ENCODE data around the gene CHST5.
A peak's percentile ranks its signal among the peaks of the same experiment; 100 is the strongest.
"Not testable (repeated sequence)": the region's sequence is repeated elsewhere in the genome, so short reads cannot be mapped to it uniquely, and the experiment has no call there.

Gene CHST5

GRCh38 chr16:75548456-75548855, 12.5 kb upstream of the CHST5 start:
- not testable (repeated sequence) for DNase-seq

- no peak for DNase-seq
Observed at GRCh38 chr16:75546293-75546692, 10.4 kb upstream of the CHST5 start.

DNA sequence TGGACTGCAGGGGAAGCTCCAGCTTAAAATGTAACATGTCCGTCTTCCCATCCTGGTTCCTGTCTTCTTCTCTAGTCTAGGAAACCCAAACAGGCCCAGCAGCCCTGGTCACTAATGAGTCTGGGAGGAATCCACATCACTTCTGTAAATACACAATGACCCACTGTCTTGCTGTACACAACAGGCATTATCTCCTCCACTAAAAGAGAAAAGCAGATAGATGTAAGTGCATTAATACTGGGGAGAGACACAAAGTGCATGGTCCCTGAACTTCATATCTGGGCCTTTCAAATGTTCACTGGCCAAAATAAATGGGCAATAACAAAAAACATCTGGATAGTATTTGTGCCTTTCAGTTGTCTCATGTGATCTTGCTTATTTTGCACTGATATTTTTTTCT, 10.0 kb upstream of the CHST5 start:
- not testable (repeated sequence) for DNase-seq

DNA sequence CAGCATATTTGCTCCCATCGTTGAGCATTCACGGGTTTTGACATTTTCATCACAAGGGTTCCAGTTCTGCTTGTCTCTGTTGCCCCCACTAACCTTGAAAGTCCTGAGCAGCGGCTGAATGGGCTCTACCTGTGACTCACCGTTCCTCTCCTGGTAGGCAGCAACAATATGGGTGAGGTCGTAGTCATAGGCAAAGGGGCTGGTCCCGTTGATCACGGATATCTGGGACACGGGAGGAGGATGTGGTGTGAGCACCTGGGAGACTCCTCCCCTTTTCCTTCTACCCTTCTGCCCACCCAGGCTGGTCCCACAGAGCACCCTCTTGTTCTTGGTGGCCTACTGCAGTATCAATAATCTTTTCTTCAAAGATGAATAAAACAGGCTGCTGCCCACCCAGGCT, 6.6 kb upstream of the CHST5 start:
- DNase-seq = not testable (repeated sequence)

DNA sequence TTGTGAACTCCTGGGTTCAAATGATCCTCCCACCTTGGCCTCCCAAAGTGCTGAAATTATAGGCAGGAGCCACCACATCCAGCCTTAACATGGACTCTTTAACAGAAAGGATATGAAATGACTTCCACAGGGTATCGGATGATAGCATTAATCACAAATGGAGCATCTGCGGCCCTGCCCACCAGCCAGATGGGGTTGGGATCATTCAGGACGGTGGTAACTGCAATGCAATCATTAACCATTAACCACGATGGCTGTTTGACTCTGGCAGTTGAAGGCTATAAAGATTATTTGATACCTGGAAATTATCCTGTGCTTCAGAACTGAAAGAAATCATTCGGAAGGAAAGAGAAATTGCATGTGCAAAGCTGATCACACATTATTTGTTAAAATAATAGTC, 5.3 kb upstream of the CHST5 start:
- no peak for DNase-seq

- not testable (repeated sequence) for DNase-seq
Observed at GRCh38 chr16:75538882-75539565, 3.1 kb upstream of the CHST5 start.

- no peak for DNase-seq
Observed at GRCh38 chr16:75537776-75538175, 1.9 kb upstream of the CHST5 start.

GRCh38 chr16:75535211-75535843, 581 bp downstream of the CHST5 start:
- DNase-seq = no peak

DNA sequence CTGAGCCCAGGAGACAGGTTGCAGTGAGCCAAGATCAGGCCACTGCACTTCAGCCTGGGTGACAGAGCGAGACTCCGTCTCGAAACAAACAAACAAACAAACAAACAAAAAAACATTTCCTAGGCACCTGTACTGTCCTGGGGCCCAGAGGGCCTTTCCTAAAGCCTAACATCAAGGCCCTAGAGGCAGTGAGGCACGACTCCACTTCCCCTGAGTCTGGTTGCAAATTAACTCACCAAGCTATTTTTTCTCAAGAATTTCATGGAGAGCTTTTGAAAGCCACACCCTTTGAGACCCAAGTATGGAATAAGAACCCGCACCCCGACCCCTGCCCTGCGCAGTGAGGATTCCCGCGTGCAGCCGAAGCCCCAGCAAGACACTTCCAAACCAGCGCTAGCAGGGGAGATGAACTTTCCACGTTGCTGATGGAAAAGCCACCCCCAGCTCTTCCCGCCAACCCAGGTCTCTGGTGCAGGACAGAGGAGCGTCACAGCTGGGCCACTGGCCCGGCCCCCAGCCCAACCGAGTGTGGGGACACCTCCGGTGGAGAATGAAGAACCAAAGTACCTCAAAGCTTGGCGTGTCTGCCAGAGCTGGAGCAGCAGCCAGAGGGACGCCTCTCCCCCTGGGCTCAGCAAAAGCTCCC, 1.2 kb downstream of the CHST5 start:
- DNase-seq = no peak

GRCh38 chr16:75532791-75533190, 3.1 kb downstream of the CHST5 start:
- no peak for DNase-seq

DNA sequence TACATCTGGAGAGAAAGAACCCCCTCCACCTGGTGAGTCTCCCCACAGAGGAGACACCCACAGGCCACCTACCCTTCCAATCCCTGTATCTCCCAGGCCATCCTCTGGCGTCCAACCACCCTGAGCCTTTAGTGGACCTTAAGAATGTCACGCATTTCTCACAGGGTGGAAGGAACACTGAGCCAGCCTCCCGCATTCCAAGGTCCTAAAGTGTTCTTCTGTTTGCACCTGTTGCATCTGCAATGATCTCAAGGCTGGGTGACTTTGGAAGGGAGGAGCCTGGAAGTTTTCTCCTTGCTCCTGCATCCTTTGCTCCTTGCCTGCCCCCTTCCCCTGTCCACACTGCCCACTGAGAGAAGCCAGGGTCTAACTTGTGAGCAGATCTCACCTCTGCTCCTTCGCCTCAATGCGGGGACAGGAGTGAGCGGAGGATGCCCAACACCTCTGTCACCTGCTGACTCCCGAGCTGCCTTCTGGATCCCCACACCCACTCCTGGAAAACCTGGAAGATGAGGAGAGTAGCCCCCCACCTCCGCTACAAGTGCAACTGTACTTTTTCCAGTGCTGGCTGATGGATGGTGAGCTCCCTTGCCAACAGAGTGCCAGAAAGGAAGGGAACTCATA, 3.7 kb downstream of the CHST5 start:
- no peak for DNase-seq

- DNase-seq = no peak
Observed at GRCh38 chr16:75529959-75530358, 5.9 kb downstream of the CHST5 start.

DNA sequence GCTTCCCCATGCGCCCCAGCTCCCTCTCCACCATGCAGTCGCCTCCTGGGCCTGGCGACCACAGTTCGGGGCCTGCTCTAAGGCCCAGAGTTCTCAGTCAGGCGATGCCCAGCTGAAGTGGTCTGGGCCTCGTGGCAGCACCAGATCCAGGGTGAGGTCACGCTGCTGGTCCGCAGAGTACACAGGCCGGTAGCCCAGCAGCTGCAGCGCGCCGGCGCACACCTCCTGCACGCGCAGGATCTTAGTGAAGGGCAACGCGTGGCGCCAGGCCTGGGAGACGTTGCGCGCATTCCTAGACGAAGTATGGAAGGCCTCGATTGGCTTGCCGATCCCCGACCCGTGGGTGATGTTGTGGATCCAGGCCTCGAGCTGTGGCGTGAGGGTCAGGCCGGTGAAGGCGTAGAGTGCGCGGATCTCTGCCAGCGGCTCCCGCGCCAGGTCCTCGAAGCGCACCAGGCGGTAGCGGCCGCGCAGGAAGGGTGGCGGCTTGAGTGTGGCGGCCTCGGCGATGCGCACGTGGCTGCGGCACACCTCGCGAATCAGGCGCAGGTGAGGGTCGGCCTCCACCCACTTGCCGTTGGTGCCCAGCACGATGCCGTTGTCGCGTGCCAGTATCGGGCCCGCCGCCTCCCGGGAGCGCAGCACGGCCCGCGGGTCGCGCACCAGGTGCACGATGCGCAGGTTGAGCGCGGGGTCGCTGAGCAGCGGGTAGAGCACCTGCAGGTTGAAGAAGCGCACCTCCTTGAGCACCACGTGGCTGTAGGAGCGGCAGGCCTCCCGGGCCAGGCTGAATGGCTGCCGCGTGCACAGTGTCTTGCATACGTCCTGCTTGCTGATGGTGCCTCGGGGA, 6.6 kb downstream of the CHST5 start:
- no peak for DNase-seq

DNA sequence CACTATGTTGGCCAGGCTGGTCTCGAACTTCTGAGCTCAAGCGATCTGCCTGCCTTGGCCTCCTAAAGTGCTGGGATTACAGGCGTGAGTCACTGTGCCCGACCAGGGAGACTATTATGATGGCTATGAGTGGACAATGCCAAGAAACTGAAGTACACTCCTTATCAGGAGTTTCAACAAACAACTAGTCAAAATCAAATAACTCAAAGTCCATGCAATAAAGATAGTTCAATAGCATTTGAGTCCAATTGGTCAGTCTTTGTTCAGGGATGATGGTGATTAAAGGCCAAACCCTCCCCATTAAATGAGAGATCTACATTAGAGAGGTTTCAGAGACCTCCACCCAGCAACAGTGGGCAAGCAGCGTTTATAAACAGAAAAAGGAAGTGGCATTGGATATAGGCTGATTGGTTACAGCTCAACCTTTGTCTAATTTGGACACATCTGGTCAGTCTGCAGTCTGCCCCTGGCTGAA, 8.0 kb downstream of the CHST5 start:
- DNase-seq = no peak

DNA sequence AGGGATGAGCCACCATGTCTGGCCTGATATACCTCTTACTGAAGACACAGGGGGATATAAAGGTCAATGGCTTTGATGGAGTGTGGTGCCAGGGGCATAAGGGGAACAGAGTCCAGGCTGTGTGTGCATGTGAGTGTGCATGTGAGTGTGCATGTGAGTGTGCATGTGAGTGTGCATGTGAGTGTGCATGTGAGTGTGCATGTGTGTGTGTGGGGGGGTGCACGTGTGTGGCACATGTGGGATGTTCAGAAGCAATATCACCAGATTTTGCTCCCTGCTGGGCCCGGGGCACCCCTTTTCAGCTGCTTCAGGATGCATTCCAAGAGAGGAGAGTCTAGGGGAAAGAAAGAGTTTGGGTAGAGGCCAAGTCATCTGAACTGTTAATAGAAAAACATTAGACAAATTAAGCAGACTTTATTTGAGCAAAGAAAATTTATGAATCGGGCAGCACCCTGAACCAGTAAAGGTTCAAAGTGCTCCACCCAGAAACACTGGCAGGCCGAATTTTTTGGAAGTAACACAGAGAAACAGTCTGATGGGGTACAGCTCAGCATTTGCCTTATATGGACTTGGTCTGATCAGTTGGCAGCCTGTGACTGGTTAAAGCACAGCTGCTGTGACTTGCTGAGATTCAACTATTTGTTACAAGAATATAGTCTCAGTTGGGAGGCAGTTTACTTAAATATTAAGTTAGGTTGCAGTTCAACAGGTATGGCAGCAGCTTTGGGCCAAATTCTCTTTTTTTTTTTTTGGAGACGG, 9.7 kb downstream of the CHST5 start:
- DNase-seq = no peak

GRCh38 chr16:75519175-75519574, 16.7 kb downstream of the CHST5 start:
- DNase-seq = no peak

DNA sequence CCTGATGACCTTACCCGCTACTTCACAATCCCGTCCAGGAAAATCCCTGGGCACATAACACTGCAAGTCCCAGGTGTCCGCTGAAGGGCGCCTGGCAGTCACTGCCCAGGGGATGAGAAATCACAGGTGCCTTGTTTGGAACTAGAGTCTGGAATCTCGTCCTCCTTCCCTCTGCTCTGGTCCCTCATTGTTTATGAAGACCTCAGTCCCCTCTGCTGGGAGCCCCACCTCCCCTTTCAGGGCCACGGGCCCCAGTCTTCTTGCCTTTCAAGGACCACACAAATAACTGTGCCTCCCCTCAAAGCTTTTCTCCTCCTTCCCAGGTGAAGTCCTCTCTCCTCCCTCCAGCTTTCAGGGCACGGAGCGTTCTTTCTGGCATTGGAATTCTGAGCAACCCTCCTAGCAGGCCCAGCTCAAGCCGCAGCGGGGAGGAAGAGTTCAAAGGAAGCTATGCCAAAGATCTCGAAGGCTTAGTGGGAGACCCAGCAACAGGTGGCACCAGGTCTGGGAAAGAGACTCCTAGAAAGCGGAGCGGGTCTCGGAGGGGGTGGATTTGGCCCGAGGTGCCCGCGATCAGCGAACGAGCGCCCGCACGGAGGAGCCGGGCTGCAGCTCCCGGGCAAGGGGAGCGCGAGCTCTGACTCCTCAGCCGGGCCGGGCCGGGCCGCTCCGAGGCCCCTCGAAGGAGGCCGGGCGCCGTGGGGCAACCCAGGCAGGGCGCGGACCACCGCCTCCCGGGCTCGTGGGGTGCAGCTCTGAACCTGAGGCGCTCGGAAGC, 19.5 kb downstream of the CHST5 start:
- peak; percentile 46 for DNase-seq

- no peak for DNase-seq
Observed at GRCh38 chr16:75514296-75514695, 21.6 kb downstream of the CHST5 start.

DNA sequence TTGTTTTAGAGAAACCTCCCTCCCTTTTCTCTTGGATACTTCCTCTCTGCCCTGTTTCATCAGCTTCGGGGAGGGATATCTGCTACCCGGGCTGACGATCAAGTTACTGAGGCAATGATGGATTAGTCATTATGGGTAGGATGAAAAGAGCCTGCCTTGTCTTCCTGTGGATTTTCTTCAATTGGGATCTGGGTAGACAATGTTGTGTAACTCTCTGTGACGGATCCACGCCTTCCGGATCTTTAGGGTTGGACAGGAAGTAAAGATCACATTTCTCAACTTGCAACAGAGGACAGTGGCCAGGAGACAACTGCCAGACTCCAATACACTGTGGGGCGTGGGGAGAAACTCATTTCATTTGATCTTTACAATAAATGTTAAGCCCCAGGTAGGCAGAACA, 29.3 kb downstream of the CHST5 start:
- no peak for DNase-seq

- no peak for DNase-seq
Observed at GRCh38 chr16:75506107-75506506, 29.8 kb downstream of the CHST5 start.

DNA sequence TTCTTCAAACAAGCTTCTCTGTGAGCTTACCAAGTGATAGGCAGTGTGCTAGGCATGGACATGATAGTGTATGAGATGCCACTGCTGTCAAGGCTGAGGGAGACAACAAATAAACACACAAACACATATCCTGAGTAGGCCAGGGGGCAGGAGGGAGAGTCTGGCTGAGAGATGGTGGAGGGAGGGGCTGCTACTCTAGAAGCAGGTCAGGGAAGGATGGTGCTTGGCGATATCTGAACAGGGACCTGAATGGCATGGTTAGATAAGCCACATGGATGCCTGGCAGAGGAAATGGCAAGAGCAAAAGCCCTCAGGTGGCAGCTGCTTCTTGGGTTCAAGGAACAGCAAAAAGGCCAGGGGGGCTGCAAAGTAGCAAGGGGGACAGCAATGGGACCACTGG, 32.1 kb downstream of the CHST5 start:
- no peak for DNase-seq
